GM12873 (cell line): Measurements from ENCODE around the gene TGFBR3L.

ENCODE experiments used
- TF ChIP-seq, protein P1 (sequence below): IDR thresholded peaks from 2 replicates; pipeline ENCODE4 v1.5.1; 2012; ENCODE audit warnings: low read depth, mild to moderate bottlenecking, moderate library complexity, low read length, control low read depth; ENCODE audit not compliant: insufficient read depth; ENCODE audit errors: missing control alignments

Gene TGFBR3L

GRCh38 chr19:7917267-7918061 lies 2.8 kb downstream of the TGFBR3L start:
- TF ChIP-seq, protein P1, sequence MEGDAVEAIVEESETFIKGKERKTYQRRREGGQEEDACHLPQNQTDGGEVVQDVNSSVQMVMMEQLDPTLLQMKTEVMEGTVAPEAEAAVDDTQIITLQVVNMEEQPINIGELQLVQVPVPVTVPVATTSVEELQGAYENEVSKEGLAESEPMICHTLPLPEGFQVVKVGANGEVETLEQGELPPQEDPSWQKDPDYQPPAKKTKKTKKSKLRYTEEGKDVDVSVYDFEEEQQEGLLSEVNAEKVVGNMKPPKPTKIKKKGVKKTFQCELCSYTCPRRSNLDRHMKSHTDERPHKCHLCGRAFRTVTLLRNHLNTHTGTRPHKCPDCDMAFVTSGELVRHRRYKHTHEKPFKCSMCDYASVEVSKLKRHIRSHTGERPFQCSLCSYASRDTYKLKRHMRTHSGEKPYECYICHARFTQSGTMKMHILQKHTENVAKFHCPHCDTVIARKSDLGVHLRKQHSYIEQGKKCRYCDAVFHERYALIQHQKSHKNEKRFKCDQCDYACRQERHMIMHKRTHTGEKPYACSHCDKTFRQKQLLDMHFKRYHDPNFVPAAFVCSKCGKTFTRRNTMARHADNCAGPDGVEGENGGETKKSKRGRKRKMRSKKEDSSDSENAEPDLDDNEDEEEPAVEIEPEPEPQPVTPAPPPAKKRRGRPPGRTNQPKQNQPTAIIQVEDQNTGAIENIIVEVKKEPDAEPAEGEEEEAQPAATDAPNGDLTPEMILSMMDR, result peak; percentile 61

DNA sequence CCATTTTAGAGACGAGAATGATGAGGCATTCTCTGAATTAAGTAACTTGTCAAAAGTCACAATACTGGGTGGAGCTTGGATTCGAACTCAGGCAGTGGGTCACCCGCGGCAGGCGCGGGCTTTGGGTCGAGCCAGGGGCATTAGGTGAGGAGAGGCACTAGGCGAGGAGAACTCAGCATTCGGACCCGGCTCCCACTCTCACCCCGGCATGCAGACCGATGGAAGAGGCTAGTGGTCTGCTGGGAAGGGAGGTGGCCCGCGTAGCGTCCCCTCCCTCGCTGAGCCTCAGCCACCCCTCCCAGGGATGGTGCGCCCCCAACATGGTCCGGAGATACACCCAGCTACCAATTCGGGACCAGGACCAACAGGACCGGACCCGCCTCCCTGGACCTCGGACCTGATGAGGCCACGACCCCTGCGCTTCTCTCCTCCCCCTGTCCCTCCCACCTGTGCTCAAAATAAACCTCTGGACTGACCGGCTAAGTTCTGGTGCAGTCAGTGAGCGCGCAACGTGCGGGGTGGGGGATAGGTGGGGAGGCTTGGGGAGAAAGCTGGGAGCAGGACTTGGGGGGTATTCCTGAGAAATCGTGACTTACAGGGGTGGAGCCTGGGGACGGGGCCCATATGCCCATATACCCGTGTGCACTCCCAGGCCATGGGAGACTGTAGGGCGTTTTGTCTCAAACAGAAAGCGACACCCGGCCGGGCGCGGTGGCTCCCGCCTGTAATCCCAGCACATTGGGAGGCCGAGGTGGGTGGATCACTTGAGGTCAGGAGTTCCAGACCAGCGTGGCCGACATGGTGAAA lies 4.2 kb downstream of the TGFBR3L start:
- TF ChIP-seq, protein P1, result no peak

GRCh38 chr19:7919610-7920518 lies 5.2 kb downstream of the TGFBR3L start, which contains the start of gene SNAPC2:
SNAPC2 (plus strand) TSS chr19:7920338; CDS start chr19:7920367, 29 bp downstream.
- TF ChIP-seq, protein P1, result no peak

DNA sequence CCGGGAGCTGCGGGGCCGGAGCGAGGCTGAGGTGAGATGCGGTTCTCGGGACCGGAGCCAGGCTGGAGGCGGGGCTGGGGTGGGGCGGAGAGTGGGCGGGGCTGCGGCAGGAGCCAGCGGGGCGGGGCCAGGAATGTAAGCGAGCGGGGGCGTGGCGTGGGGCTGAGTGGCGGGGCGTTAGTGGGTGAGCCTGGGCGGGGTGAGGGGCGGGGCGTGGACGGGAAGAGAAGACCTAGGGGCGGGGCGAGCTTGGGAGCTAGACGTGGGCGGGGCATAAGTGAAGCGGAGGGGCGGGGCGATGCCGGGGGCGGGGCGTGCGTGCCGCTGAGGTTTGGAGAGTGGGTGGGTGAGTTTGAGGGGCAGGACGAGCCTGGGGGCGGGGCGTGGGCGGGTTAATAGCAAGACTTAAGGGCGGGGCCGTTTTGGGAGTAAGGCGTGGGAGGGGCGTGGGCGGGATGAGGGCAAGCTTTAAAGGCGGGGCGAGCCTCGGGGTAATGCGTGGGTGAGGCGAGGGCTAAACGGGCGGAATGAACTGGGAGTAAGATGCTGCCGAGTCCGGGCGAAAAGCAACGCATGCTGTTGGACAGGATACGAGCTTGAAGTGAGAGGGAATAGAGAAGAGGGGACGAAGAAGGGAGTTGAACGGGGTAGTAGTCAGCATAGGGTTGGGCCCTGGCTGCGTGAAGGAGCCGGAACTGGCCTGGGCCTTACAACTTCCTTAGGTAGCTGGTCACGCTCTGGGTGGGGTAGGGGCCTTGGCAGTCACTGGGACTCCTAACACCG lies 6.1 kb downstream of the TGFBR3L start:
- TF ChIP-seq, protein P1, result no peak

- TF ChIP-seq, protein P1, result no peak
Observed at GRCh38 chr19:7921302-7921966, 6.8 kb downstream of the TGFBR3L start.
